C4-2B (cell line): ENCODE data around the gene LDLR.

Experiments used
- H3K27ac ChIP-seq: fragments of 450-650 bp; 2 replicates; pipeline ENCODE4 v1.5.1; 2017
- CTCF ChIP-seq: fragments of 450-650 bp; conservative IDR thresholded peaks from 2 replicates; pipeline ENCODE4 v1.5.1; 2017; ENCODE audit warnings: mild to moderate bottlenecking
- ZFX ChIP-seq: fragments of 450-650 bp; IDR thresholded peaks from 2 replicates; pipeline ENCODE4 v1.6.1; 2017

Gene LDLR

GRCh38 chr19:11078893-11079292, 10.4 kb upstream of the LDLR start:
- TF ChIP-seq ZFX (no peak), CTCF (no peak)
- no peak overlapping the region for H3K27ac ChIP-seq

- no peak overlapping the region for H3K27ac ChIP-seq
- TF ChIP-seq CTCF: no peak
- TF ChIP-seq ZFX: no peak
These were observed 9.3 kb upstream of the LDLR start for GRCh38 chr19:11079999-11080398.

GRCh38 chr19:11087870-11088505, 1.3 kb upstream of the LDLR start:
- TF ChIP-seq ZFX (no peak), CTCF (no peak)
- H3K27ac ChIP-seq: peak overlapping the region; percentile 99

- peak overlapping the region; percentile 99 for H3K27ac ChIP-seq
- TF ChIP-seq ZFX (no peak), CTCF (no peak)
These were observed 583 bp upstream of the LDLR start for GRCh38 chr19:11088506-11089253.

- peak overlapping the region; percentile 99 for H3K27ac ChIP-seq
These were observed 676 bp downstream of the LDLR start for GRCh38 chr19:11090014-11090263.

GRCh38 chr19:11090264-11090996, 1.2 kb downstream of the LDLR start:
- peak overlapping the region; percentile 99 for H3K27ac ChIP-seq
- no peak for TF ChIP-seq ZFX
- no peak for TF ChIP-seq CTCF

- no peak for TF ChIP-seq CTCF
- TF ChIP-seq ZFX: no peak
- H3K27ac ChIP-seq: peak overlapping the region; percentile 99
These were observed 1.9 kb downstream of the LDLR start for GRCh38 chr19:11090997-11091702.
